ENCODE results near the gene MCC.

MCC gene

GRCh38 chr5:113242481-113243348 is 245.5 kb downstream of the MCC start:
- no peak for TF ChIP-seq CTCF (conservative IDR thresholded peaks at IDR 0.05; ENCODE audit: low read depth, low read length)
- no peak overlapping the region for H3K4me3 ChIP-seq (ENCODE audit: low read length)
- no peak for DNase-seq (ENCODE audit: low read depth)

GRCh38 chr5:113240951-113241726 is 247.1 kb downstream of the MCC start:
- DNase-seq (ENCODE audit: low read depth), result no peak
- H3K4me3 ChIP-seq (ENCODE audit: low read length), result no peak overlapping the region
- no peak for TF ChIP-seq CTCF (conservative IDR thresholded peaks at IDR 0.05; ENCODE audit: low read depth, low read length)

GRCh38 chr5:113240032-113240431 is 248.2 kb downstream of the MCC start:
- no peak overlapping the region for H3K4me3 ChIP-seq (ENCODE audit: low read length)
- no peak for TF ChIP-seq CTCF (conservative IDR thresholded peaks at IDR 0.05; ENCODE audit: low read depth, low read length)
- DNase-seq (ENCODE audit: low read depth), result no peak

GRCh38 chr5:113237893-113238292 is 250.4 kb downstream of the MCC start:
- H3K4me3 ChIP-seq (ENCODE audit: low read length), result no peak overlapping the region
- TF ChIP-seq CTCF (conservative IDR thresholded peaks at IDR 0.05; ENCODE audit: low read depth, low read length), result no peak
- DNase-seq (ENCODE audit: low read depth), result no peak

GRCh38 chr5:113236536-113237288 is 251.5 kb downstream of the MCC start:
- DNase-seq (ENCODE audit: low read depth), result no peak
- TF ChIP-seq CTCF (conservative IDR thresholded peaks at IDR 0.05; ENCODE audit: low read depth, low read length), result no peak
- H3K4me3 ChIP-seq (ENCODE audit: low read length), result no peak overlapping the region

GRCh38 chr5:113235884-113236283 is 252.4 kb downstream of the MCC start:
- no peak overlapping the region for H3K4me3 ChIP-seq (ENCODE audit: low read length)
- no peak for TF ChIP-seq CTCF (conservative IDR thresholded peaks at IDR 0.05; ENCODE audit: low read depth, low read length)
- no peak for DNase-seq (ENCODE audit: low read depth)
